Effector memory CD4-positive, alpha-beta T cell (primary cell): ENCODE measurements around the gene ADD3.

ENCODE experiments used
- DNase-seq, 3 donors: peaks; one replicate each; pipeline ENCODE4 v3.0.0-alpha.2; 2020
- H3K27ac ChIP-seq: 2 replicates; pipeline ENCODE4 v1.7.0; 2013; ENCODE audit warnings: mild to moderate bottlenecking, low read length, moderate library complexity; ENCODE audit not compliant: insufficient read depth, poor library complexity, severe bottlenecking
- H3K27me3 ChIP-seq: replicated peaks from 2 replicates; pipeline ENCODE4 v1.7.0; 2013; ENCODE audit warnings: mild to moderate bottlenecking, low read length; ENCODE audit not compliant: insufficient read depth, control insufficient read depth, poor library complexity, severe bottlenecking
- H3K36me3 ChIP-seq: 2 replicates; pipeline ENCODE4 v1.7.0; 2013; ENCODE audit warnings: mild to moderate bottlenecking, low read length, moderate library complexity; ENCODE audit not compliant: control insufficient read depth, insufficient read depth
- H3K4me1 ChIP-seq: 2 replicates; pipeline ENCODE4 v1.7.0; 2013; ENCODE audit warnings: low read length, mild to moderate bottlenecking; ENCODE audit not compliant: control insufficient read depth, insufficient read depth, poor library complexity, severe bottlenecking
- H3K4me3 ChIP-seq: 2 replicates; pipeline ENCODE4 v1.7.0; 2013; ENCODE audit warnings: low read length, low read depth, mild to moderate bottlenecking; ENCODE audit not compliant: insufficient read depth, poor library complexity, severe bottlenecking
- H3K9me3 ChIP-seq: 2 replicates; pipeline ENCODE4 v1.7.0; 2013; ENCODE audit warnings: mild to moderate bottlenecking, low read length, moderate library complexity; ENCODE audit not compliant: control insufficient read depth

ADD3 gene

GRCh38 chr10:110151971-110152370 lies 144.2 kb downstream of the ADD3 start:
- Histone ChIP-seq H3K27me3 (peaks cover 22% of the 10 kb centered on the region), H3K9me3 (no peaks in the 10 kb centered on the region), H3K4me3 (no peak overlapping the region), H3K36me3 (no peaks in the 10 kb centered on the region), H3K4me1 (peaks cover 11% of the 10 kb centered on the region), H3K27ac (no peak overlapping the region)
- no peak for DNase-seq

GRCh38 chr10:110153396-110153795 lies 145.6 kb downstream of the ADD3 start:
- Histone ChIP-seq H3K4me1 (peaks cover 18% of the 10 kb centered on the region), H3K9me3 (no peaks in the 10 kb centered on the region), H3K27me3 (peaks cover 28% of the 10 kb centered on the region), H3K27ac (no peak overlapping the region), H3K4me3 (no peak overlapping the region), H3K36me3 (no peaks in the 10 kb centered on the region)
- DNase-seq = no peak

- peaks cover 18% of the 10 kb centered on the region for H3K4me1 ChIP-seq
- H3K9me3 ChIP-seq = no peaks in the 10 kb centered on the region
- H3K36me3 ChIP-seq = no peaks in the 10 kb centered on the region
- H3K27me3 ChIP-seq = peaks cover 23% of the 10 kb centered on the region
- no peak overlapping the region for H3K4me3 ChIP-seq
- no peak overlapping the region for H3K27ac ChIP-seq
- DNase-seq = no peak
These were observed 148.3 kb downstream of the ADD3 start for GRCh38 chr10:110156046-110156445.

GRCh38 chr10:110158051-110159005 lies 150.5 kb downstream of the ADD3 start:
- DNase-seq = no peak
- Histone ChIP-seq H3K4me3 (no peak overlapping the region), H3K27me3 (peaks cover 14% of the 10 kb centered on the region), H3K27ac (no peak overlapping the region), H3K4me1 (peaks cover 18% of the 10 kb centered on the region), H3K36me3 (no peaks in the 10 kb centered on the region), H3K9me3 (no peaks in the 10 kb centered on the region)

GRCh38 chr10:110160081-110160480 lies 152.3 kb downstream of the ADD3 start:
- Histone ChIP-seq H3K9me3 (no peaks in the 10 kb centered on the region), H3K27ac (no peak overlapping the region), H3K4me1 (peaks cover 18% of the 10 kb centered on the region), H3K36me3 (no peaks in the 10 kb centered on the region), H3K4me3 (no peak overlapping the region), H3K27me3 (peaks cover 12% of the 10 kb centered on the region)
- DNase-seq = no peak

- Histone ChIP-seq H3K4me1 (peaks cover 18% of the 10 kb centered on the region), H3K27ac (no peak overlapping the region), H3K27me3 (peaks cover 10% of the 10 kb centered on the region), H3K36me3 (no peaks in the 10 kb centered on the region), H3K4me3 (no peak overlapping the region), H3K9me3 (no peaks in the 10 kb centered on the region)
- no peak for DNase-seq
These were observed 152.7 kb downstream of the ADD3 start for GRCh38 chr10:110160522-110160921.

- Histone ChIP-seq H3K4me3 (no peak overlapping the region), H3K4me1 (no peaks in the 10 kb centered on the region), H3K27ac (no peak overlapping the region), H3K36me3 (no peaks in the 10 kb centered on the region), H3K27me3 (peaks cover 14% of the 10 kb centered on the region), H3K9me3 (no peaks in the 10 kb centered on the region)
- DNase-seq = no peak
These were observed 155.0 kb downstream of the ADD3 start for GRCh38 chr10:110162741-110163145.

GRCh38 chr10:110163192-110163773 lies 155.5 kb downstream of the ADD3 start:
- DNase-seq = no peak
- H3K4me1 ChIP-seq = peaks cover under 1% of the 10 kb centered on the region
- H3K36me3 ChIP-seq = no peaks in the 10 kb centered on the region
- no peaks in the 10 kb centered on the region for H3K9me3 ChIP-seq
- no peak overlapping the region for H3K4me3 ChIP-seq
- peaks cover 14% of the 10 kb centered on the region for H3K27me3 ChIP-seq
- no peak overlapping the region for H3K27ac ChIP-seq

GRCh38 chr10:110163841-110164240 lies 156.1 kb downstream of the ADD3 start:
- H3K9me3 ChIP-seq = no peaks in the 10 kb centered on the region
- peaks cover 3% of the 10 kb centered on the region for H3K4me1 ChIP-seq
- H3K27me3 ChIP-seq = peaks cover 18% of the 10 kb centered on the region
- H3K4me3 ChIP-seq = no peak overlapping the region
- H3K27ac ChIP-seq = no peak overlapping the region
- no peaks in the 10 kb centered on the region for H3K36me3 ChIP-seq
- no peak for DNase-seq

GRCh38 chr10:110165239-110165638 lies 157.5 kb downstream of the ADD3 start:
- H3K9me3 ChIP-seq = no peaks in the 10 kb centered on the region
- H3K27ac ChIP-seq = no peak overlapping the region
- H3K36me3 ChIP-seq = no peaks in the 10 kb centered on the region
- peaks cover 18% of the 10 kb centered on the region for H3K27me3 ChIP-seq
- no peak for DNase-seq
- peaks cover 5% of the 10 kb centered on the region for H3K4me1 ChIP-seq
- no peak overlapping the region for H3K4me3 ChIP-seq
